HG03469 (cell line): ENCODE data around the gene IL22RA1.

ENCODE experiments used
- ATAC-seq: cut with Tn5 transposase; IDR thresholded peaks from one replicate; pipeline ENCODE4 v1.9.1; 2021; ENCODE audit warnings: mild to moderate bottlenecking, moderate library complexity, moderate number of reproducible peaks; ENCODE audit not compliant: unreplicated experiment

Gene IL22RA1

GRCh38 chr1:24167008-24167407, 24.1 kb upstream of the IL22RA1 start:
- ATAC-seq: no peak

- ATAC-seq: no peak
Measured at GRCh38 chr1:24165500-24165899, 22.6 kb upstream of the IL22RA1 start.

DNA sequence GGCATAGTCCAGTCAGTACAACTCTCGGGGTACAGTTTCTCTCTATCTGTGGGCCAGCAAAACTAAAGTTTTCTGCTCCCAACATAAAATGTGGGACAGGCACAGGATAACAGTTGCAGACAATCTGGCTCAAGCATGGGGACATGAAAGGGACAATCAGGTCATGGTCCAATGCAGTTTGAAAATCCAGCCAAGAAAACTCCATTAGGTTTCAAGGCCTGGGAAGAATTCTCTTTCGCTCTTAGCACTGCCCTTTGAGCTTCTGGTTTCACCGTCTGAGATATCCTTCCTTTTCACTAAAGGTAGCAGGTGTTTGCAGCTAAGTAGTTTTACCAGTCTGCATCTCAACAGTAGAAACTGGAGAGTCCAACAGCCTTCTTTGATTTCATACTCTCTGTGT, 21.1 kb upstream of the IL22RA1 start:
- ATAC-seq: no peak

DNA sequence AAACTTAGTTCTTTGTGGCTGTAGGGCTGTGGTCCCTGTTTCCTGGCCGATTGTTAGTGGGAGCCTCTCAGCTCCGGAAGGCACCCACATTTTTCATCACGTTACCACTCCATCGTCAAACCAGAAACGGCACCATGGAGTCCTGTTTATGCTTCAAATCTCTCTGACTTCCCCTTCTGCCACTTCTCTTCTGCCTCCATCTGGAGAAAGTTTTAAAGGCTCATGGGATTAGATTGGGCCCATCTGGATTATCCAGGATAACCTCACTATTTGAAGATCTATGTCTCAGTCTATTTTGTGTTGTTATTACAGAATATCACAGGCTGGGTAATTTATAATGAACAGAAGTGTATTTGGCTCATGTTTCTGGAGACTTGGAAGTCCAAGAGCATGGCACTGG, 19.3 kb upstream of the IL22RA1 start:
- ATAC-seq: no peak

- no peak for ATAC-seq
Measured at GRCh38 chr1:24161270-24161669, 18.3 kb upstream of the IL22RA1 start.

- ATAC-seq: no peak
Measured at GRCh38 chr1:24159366-24159765, 16.4 kb upstream of the IL22RA1 start.

DNA sequence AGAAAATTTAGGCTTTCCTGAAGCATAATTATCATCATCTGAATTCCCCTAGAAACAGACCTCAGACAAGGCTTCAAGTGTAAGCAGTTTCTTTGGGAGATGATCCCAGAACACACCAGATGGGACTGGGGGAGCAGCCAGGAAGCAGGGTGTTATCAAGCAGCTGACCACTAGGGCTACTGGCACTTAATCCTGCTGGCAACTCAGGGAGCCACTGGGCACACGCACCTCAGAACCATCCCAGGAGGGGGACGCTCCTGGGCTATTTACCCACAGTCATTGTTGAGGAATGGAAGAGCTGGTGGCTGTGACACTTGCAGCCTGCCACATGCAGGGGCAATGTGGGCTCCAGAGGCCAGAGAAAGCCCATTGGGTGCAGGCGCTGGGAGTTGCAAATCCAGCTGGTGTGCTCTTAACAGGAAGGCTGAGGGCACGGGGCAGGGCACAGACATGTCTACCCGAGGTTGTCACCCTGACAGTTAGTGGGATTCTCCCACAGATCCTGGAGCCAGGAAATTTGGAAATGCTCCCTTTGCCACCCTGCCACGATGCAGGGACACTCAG, 15.1 kb upstream of the IL22RA1 start:
- ATAC-seq: no peak

DNA sequence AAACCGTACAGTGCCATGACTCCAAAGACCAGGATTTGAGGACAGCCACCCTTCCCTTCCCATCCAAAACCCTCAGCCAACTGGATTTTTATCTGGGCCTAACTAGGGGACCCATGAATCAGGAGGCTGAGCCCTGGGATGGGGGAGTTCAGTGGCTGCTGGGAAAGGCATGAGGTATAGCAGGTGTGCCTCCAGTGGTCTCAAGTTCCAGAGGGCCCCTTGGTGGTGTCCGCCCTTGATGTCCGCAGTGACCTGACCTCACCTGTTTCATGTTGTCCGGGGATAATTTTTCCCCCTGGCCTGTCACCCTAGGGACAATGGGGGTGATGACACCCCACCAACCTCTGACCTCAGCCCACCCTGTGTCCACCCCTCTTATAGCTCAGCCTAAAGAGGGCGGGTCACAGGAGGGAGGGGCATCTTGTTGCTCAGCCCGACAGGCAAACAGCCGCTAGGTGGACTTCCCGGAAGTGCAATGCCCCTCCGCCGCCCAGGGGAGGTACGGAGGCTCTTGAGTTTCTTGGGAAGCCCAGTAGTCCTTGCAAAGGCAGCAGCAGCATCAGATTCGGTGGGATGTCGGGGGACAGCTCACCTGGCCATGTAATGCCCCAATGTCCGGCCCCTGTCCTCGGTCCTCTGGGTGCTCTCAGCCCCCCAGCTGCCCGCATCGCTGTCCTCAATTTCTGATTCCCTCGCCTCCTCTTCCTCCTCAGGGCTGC, 13.8 kb upstream of the IL22RA1 start:
- no peak for ATAC-seq

GRCh38 chr1:24155011-24155782, 12.3 kb upstream of the IL22RA1 start:
- no peak for ATAC-seq

- no peak for ATAC-seq
Measured at GRCh38 chr1:24154215-24154614, 11.3 kb upstream of the IL22RA1 start.

- ATAC-seq: no peak
Measured at GRCh38 chr1:24152631-24153494, 9.9 kb upstream of the IL22RA1 start.

DNA sequence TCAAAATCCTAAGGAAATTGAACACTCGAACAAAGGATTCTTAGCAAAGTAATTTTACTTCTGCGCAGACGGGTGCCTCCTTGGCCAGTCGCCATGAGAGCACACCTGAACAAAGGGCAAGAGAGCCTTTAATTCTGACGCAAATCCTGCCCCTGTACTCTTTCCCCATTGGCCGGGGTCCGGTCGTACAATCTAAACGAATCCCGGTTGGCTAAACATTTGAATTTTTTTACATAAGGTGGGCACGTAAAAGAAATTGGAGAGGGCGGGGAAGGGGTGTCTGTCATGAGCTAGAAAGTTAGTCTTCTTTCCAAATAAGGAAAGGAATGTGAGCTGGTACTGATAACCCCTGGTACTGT, 8.2 kb upstream of the IL22RA1 start:
- ATAC-seq: no peak

DNA sequence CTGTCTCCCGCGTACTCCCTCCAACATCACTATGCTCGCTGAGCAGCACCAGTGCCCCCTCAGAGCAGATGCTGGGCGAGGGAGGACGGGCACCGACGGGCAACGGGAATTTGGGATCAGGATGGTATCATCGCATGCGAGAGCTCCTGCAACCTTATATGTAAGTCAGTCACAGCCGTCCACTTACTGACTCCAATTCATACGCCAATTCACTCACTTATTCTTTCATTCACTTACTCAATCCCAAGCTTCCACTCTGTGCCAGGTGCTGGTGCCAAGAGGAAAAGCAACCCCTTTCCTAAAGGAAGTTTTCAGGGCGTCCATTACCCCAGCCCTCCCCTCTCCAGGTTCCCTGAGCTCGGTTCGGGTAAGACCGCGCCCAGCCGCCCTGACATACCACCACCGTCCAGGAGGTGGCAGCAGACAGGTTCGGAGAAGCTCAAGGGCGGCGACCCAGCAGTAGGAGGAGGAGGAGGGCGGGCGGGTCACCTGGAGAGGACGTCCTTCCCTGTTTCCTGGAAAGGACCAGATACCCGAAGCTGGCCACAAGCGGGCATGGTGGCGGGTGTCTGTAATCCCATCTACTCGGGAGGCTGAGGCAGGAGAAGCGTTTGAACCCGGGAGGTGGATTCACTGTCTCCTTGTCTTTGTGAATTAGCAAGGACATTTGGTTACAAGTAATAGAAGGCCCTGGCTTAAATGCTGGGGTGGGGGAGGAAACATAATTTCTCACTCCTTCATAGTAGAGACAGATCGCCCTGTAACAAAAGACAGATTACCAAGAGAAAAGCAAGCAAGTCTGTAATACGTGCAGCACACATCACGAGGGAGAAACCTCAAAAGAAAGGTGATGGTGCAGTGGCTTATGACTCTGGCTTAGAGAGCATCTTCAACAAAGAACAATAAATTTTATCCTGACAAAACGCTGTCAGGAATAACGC, 7.6 kb upstream of the IL22RA1 start:
- ATAC-seq: no peak

GRCh38 chr1:24149866-24150233, 6.9 kb upstream of the IL22RA1 start:
- no peak for ATAC-seq

- ATAC-seq: no peak
Measured at GRCh38 chr1:24147816-24148215, 4.9 kb upstream of the IL22RA1 start.

DNA sequence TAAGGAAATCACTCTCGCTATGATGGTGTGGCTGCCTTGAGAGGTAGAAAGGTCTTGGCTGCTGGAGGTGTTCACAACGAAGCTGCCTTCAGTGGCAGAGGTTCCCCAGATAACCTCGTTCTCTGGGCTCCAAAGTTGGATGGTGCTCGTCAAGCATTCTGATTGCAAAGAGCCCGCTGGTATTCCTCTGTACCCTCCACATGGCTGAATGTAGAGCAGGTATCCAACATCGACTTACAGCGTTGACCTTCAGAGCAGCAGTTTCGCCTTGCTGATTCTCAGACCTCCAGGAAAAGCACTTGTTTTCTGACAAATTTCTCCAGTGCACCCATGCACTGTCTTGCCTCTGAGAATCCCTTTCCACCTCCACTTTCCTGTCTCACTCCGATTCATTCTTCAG, 4.3 kb upstream of the IL22RA1 start:
- no peak for ATAC-seq

- ATAC-seq: no peak
Measured at GRCh38 chr1:24141311-24141997, 1.5 kb downstream of the IL22RA1 start.

GRCh38 chr1:24140741-24141181, 2.2 kb downstream of the IL22RA1 start:
- ATAC-seq: no peak

- ATAC-seq: no peak
Measured at GRCh38 chr1:24139841-24140425, 3.0 kb downstream of the IL22RA1 start.
